GM23338 (cell line): ENCODE data around the gene CTRB2. TPM values are rescaled to one million over a fixed set of nuclear protein-coding genes. Genes with fewer than 3 reads are reported as not detected.

Experiments used
- ATAC-seq: fragments of 200-7000 bp; cut with Tn5 transposase; 3 replicates; pipeline ENCODE4 v1.9.1; 2020
- DNase-seq: peaks from one replicate; pipeline ENCODE4 v3.0.0-alpha.2; 2015; ENCODE audit warnings: low spot score
- H2AFZ ChIP-seq: fragments of 200-600 bp; sonication (generic); 2 replicates; pipeline ENCODE4 v1.8.0; 2016; ENCODE audit warnings: antibody characterized with exemption, mild to moderate bottlenecking, moderate library complexity
- H3F3A ChIP-seq: fragments of 200-600 bp; sonication (generic); replicated peaks from 2 replicates; pipeline ENCODE4 v1.8.0; 2017; ENCODE audit warnings: antibody characterized with exemption, mixed run types, low read depth
- H3K27ac ChIP-seq: fragments of 200-600 bp; sonication (generic); 2 replicates; pipeline ENCODE4 v1.6.1; 2016; ENCODE audit warnings: low read depth
- H3K27me3 ChIP-seq: fragments of 200-600 bp; sonication (generic); 2 replicates; pipeline ENCODE4 v1.8.0; 2016; ENCODE audit warnings: mild to moderate bottlenecking, mixed run types, moderate library complexity; ENCODE audit not compliant: insufficient read depth
- H3K36me3 ChIP-seq: fragments of 200-600 bp; sonication (generic); 2 replicates; pipeline ENCODE4 v1.8.0; 2016; ENCODE audit warnings: mild to moderate bottlenecking; ENCODE audit not compliant: insufficient read depth
- H3K4me1 ChIP-seq: fragments of 200-600 bp; sonication (generic); 2 replicates; pipeline ENCODE4 v1.8.0; 2016; ENCODE audit warnings: mild to moderate bottlenecking, moderate library complexity; ENCODE audit not compliant: insufficient read depth
- H3K4me2 ChIP-seq: fragments of 200-600 bp; sonication (generic); 2 replicates; pipeline ENCODE4 v1.7.1; 2017; ENCODE audit warnings: mixed run types
- H3K4me3 ChIP-seq: fragments of 200-600 bp; sonication (generic); 2 replicates; pipeline ENCODE4 v1.6.1; 2016; ENCODE audit warnings: mixed run types
- H3K79me2 ChIP-seq: fragments of 200-600 bp; sonication (generic); replicated peaks from 2 replicates; pipeline ENCODE4 v1.8.0; 2017; ENCODE audit warnings: mild to moderate bottlenecking; ENCODE audit not compliant: insufficient read depth
- H3K9me2 ChIP-seq: fragments of 200-600 bp; sonication (generic); 2 replicates; pipeline ENCODE4 v1.8.0; 2017; ENCODE audit not compliant: insufficient read depth
- H4K20me1 ChIP-seq: fragments of 200-600 bp; sonication (generic); replicated peaks from 2 replicates; pipeline ENCODE4 v1.8.0; 2017; ENCODE audit warnings: mild to moderate bottlenecking; ENCODE audit not compliant: insufficient read depth
- H3K27ac Mint-ChIP-seq: 2 replicates; pipeline ENCODE4 v1.8.0; 2020; ENCODE audit warnings: inconsistent platforms, mild to moderate bottlenecking, moderate library complexity, mixed read lengths
- H3K27me3 Mint-ChIP-seq: 3 replicates; pipeline ENCODE4 v1.8.0; 2022; ENCODE audit warnings: low read depth, mild to moderate bottlenecking, moderate library complexity, mixed read lengths, inconsistent platforms; ENCODE audit not compliant: insufficient read depth, poor library complexity
- H3K36me3 Mint-ChIP-seq: 3 replicates; pipeline ENCODE4 v1.8.0; 2021; ENCODE audit warnings: low read depth, mild to moderate bottlenecking, inconsistent platforms, moderate library complexity, mixed read lengths
- H3K4me1 Mint-ChIP-seq: 3 replicates; pipeline ENCODE4 v1.8.0; 2020; ENCODE audit warnings: mild to moderate bottlenecking, inconsistent platforms, mixed read lengths
- H3K4me3 Mint-ChIP-seq: 3 replicates; pipeline ENCODE4 v1.8.0; 2021; ENCODE audit warnings: moderate library complexity, mild to moderate bottlenecking, inconsistent platforms, mixed read lengths
- H3K9me3 Mint-ChIP-seq: 3 replicates; pipeline ENCODE4 v1.8.0; 2020; ENCODE audit warnings: moderate library complexity, mild to moderate bottlenecking, inconsistent platforms, mixed read lengths
- CREB1 ChIP-seq: fragments of 250-450 bp; sonication (Bioruptor Pico); IDR thresholded peaks from 2 replicates; pipeline ENCODE4 v1.5.0; 2020; ENCODE audit warnings: low read depth, mild to moderate bottlenecking, moderate library complexity
- EZH2phosphoT487 ChIP-seq: fragments of 200-600 bp; sonication (generic); IDR thresholded peaks from one replicate; pipeline ENCODE4 v1.8.1; 2018; ENCODE audit warnings: antibody characterized with exemption; ENCODE audit not compliant: unreplicated experiment
- NANOG ChIP-seq: IDR thresholded peaks from 2 replicates; pipeline ENCODE4 v1.6.1; 2016; ENCODE audit warnings: antibody characterized with exemption, borderline replicate concordance
- POLR2AphosphoS5 ChIP-seq: IDR thresholded peaks from 2 replicates; pipeline ENCODE4 v1.6.1; 2016; ENCODE audit warnings: antibody characterized with exemption, low read depth
- STAT1 ChIP-seq: IDR thresholded peaks from one replicate; pipeline ENCODE4 v1.6.1; 2016; ENCODE audit warnings: antibody characterized with exemption; ENCODE audit not compliant: unreplicated experiment
- ZNF114 ChIP-seq: fragments of 250-450 bp; sonication (Bioruptor Pico); IDR thresholded peaks from 2 replicates; pipeline ENCODE4 v1.5.0; 2020; ENCODE audit warnings: mild to moderate bottlenecking, moderate library complexity
- ZNF331 ChIP-seq: fragments of 250-450 bp; sonication (Bioruptor Pico); IDR thresholded peaks from 2 replicates; pipeline ENCODE4 v1.5.0; 2020; ENCODE audit warnings: low read depth, mild to moderate bottlenecking, moderate library complexity
- polyA plus RNA-seq: library from polyadenylated mRNA; unstranded; fragments of >200 nt; fragmentation: Nextera tagmentation; extraction: Ambion mirVana; gene quantifications from 2 replicates; pipeline ENCODE4 v1.2.1, GENCODE V29; 2016
- total RNA-seq: library from RNA; depleted of rRNA; stranded (reverse); fragments of >200 nt; shearing (Covaris generic); gene quantifications from 2 replicates; pipeline ENCODE4 v1.2.3, GENCODE V29; 2014
- TF ChIP-seq, protein P1 (sequence below), 2 experiments: fragments of 200-600 bp in 1 of 2; sonication (generic) in 1 of 2; conservative IDR thresholded peaks; 2 replicates each; pipeline versions ENCODE4 v1.5.1 to v1.6.1; 2016 to 2017; ENCODE audit warnings: antibody characterized with exemption in 2 of 2, low read depth in 2 of 2, mild to moderate bottlenecking in 2 of 2, moderate library complexity in 1 of 2
- TF ChIP-seq, protein P2 (sequence below): IDR thresholded peaks from 2 replicates; pipeline ENCODE4 v1.6.1; 2016; ENCODE audit warnings: antibody characterized with exemption

CTRB2 gene
- total and polyA plus RNA-seq, 2 experiments from 2014 or later, result not detected

DNA sequence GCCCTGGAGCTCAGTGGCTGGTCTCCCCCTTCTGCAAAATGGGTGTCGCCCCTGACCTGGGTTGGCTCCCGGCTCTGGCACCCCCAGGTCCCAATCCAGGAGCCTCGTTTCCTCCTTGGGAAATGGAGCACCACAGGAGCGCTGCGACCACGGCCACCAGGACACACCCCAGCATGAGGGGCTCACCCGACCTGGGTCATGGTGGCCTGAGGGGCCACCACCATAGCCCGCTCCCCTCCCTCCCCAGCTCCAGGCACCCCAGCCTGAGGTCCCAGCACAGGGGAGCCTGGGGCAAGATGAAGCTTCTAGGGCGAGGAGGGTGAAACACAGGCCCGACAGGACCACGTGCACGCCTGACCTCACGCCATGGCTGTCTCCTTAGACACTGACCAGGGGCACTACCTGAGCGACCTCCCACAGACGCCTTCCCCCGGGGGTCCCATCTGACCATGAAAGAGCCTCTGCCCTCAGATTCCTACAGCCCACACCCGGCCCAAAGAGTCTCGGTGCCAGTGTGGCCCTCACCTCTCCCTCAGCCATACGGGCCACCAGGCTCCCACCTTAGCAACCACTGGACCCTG, 32.7 kb upstream of the CTRB2 start (continued):
- TF ChIP-seq, protein P1, sequence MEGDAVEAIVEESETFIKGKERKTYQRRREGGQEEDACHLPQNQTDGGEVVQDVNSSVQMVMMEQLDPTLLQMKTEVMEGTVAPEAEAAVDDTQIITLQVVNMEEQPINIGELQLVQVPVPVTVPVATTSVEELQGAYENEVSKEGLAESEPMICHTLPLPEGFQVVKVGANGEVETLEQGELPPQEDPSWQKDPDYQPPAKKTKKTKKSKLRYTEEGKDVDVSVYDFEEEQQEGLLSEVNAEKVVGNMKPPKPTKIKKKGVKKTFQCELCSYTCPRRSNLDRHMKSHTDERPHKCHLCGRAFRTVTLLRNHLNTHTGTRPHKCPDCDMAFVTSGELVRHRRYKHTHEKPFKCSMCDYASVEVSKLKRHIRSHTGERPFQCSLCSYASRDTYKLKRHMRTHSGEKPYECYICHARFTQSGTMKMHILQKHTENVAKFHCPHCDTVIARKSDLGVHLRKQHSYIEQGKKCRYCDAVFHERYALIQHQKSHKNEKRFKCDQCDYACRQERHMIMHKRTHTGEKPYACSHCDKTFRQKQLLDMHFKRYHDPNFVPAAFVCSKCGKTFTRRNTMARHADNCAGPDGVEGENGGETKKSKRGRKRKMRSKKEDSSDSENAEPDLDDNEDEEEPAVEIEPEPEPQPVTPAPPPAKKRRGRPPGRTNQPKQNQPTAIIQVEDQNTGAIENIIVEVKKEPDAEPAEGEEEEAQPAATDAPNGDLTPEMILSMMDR (conservative IDR thresholded peaks at IDR 0.05; ENCODE audit: low read depth in 2 of 2), result no peak
- TF ChIP-seq, protein P2, sequence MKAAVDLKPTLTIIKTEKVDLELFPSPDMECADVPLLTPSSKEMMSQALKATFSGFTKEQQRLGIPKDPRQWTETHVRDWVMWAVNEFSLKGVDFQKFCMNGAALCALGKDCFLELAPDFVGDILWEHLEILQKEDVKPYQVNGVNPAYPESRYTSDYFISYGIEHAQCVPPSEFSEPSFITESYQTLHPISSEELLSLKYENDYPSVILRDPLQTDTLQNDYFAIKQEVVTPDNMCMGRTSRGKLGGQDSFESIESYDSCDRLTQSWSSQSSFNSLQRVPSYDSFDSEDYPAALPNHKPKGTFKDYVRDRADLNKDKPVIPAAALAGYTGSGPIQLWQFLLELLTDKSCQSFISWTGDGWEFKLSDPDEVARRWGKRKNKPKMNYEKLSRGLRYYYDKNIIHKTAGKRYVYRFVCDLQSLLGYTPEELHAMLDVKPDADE, result no peak
- no peak for TF ChIP-seq NANOG
- TF ChIP-seq POLR2AphosphoS5, result no peak
- TF ChIP-seq CREB1 (CRISPR knock-in tag), result no peak
- no peak for TF ChIP-seq ZNF114 (CRISPR knock-in tag)
- no peak for TF ChIP-seq EZH2phosphoT487
- TF ChIP-seq ZNF331 (CRISPR knock-in tag), result no peak
- no peak for TF ChIP-seq STAT1

DNA sequence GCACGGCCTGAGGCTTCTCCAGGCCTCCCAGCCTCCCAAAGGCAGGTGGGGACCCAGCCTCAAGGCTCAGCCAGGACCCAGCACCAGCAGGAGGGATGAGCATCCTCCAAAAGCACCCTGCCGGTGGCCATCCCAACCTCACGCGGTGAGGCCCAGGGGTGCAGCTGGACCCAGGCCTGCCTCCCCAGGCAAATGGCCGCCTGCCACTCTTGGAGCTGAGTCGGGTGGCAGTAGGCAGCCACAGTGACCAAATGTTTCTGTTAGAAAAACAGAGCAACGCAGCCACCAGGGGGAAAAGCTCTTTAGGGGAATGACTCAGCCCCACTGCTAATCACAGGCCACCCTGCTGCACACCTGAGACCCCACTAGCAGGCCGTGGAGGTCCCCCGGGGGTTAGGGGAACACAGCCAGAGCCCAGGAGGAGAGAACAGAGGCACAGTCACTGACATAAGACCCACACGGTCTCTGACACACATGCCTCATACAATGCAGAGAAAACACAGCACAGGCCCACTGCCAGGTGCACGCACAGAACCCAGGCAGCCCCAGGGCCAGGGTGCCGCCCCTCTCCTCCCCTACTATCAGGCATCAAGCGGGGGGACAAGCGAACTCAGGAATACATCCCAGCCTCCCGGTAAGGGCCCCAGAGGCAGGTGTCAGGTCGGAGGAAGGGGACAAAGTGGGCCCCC, 32.0 kb upstream of the CTRB2 start:
- H3K27ac ChIP-seq, result peak overlapping the region; percentile 87
- H3K4me3 ChIP-seq, result no peak overlapping the region
- DNase-seq (no peak), ATAC-seq (peak; percentile 2; the same call in 2 of the 3 replicates)
- H3F3A ChIP-seq, result peaks cover 8% of the 10 kb centered on the region; the same call in 1 of the 2 replicates
- H3K79me2 ChIP-seq, result peaks cover 54% of the 10 kb centered on the region
- no peak overlapping the region for H3K4me3 Mint-ChIP-seq
- peak overlapping the region; percentile 98 for H3K27ac Mint-ChIP-seq
- H3K9me2 ChIP-seq, result no peaks in the 10 kb centered on the region
- H3K4me1 Mint-ChIP-seq, result peaks cover 30% of the 10 kb centered on the region
- no peaks in the 10 kb centered on the region for H3K36me3 ChIP-seq
- H2AFZ ChIP-seq, result no peak overlapping the region
- TF ChIP-seq POLR2AphosphoS5, result no peak
- TF ChIP-seq, protein P1 (conservative IDR thresholded peaks at IDR 0.05; ENCODE audit: low read depth in 2 of 2), result 0 out of 4 replicates have a peak, but pooled peaks of 1 of the 2 experiments have one; percentile 10
- peaks cover 25% of the 10 kb centered on the region for H3K27me3 Mint-ChIP-seq
- H3K4me1 ChIP-seq, result no peaks in the 10 kb centered on the region; the same call in 1 of the 2 replicates
- H3K4me2 ChIP-seq, result no peak overlapping the region
- H3K9me3 Mint-ChIP-seq, result no peaks in the 10 kb centered on the region; the same call in 1 of the 3 replicates
- H4K20me1 ChIP-seq, result peaks cover 11% of the 10 kb centered on the region
- H3K27me3 ChIP-seq, result no peaks in the 10 kb centered on the region
- peaks cover 60% of the 10 kb centered on the region for H3K36me3 Mint-ChIP-seq
